Natural killer cell (primary cell): ENCODE results near the gene SNX8. TPM values are rescaled to one million over a fixed set of nuclear protein-coding genes. Genes with fewer than 3 reads are reported as not detected.
"Not testable (repeated sequence)": the region's sequence is repeated elsewhere in the genome, so short reads cannot be mapped to it uniquely, and the experiment has no call there.

ENCODE experiments used
- ATAC-seq, 3 donors: fragments of 150-1000 bp in 2 of 3; fragments of 200-7000 bp in 1 of 3; cut with Tn5 transposase; 1 replicate in 1 of 3; 2 replicates in 2 of 3; pipeline ENCODE4 v1.10.0; 2021; ENCODE audit warnings: mild to moderate bottlenecking in 2 of 3, moderate library complexity in 2 of 3
- DNase-seq, 2 donors: peaks; one replicate each; pipeline versions ENCODE4 v3.0.0 to v3.0.0-alpha.2; 2013 to 2021; ENCODE audit warnings: mixed read lengths in 1 of 2
- H3K27ac ChIP-seq: one replicate; pipeline ENCODE4 v1.5.1; 2013; ENCODE audit warnings: mild to moderate bottlenecking, low read length
- H3K27me3 ChIP-seq: one replicate; pipeline ENCODE4 v1.6.1; 2013; ENCODE audit warnings: low read length; ENCODE audit not compliant: control insufficient read depth, insufficient read depth
- H3K36me3 ChIP-seq: one replicate; pipeline ENCODE4 v1.6.1; 2013; ENCODE audit warnings: low read length; ENCODE audit not compliant: control insufficient read depth, insufficient read depth
- H3K4me1 ChIP-seq: one replicate; pipeline ENCODE4 v1.6.1; 2013; ENCODE audit warnings: low read length; ENCODE audit not compliant: control insufficient read depth, insufficient read depth
- H3K4me3 ChIP-seq: one replicate; pipeline ENCODE4 v1.5.1; 2013; ENCODE audit warnings: low read length
- H3K9me3 ChIP-seq: one replicate; pipeline ENCODE4 v1.6.1; 2013; ENCODE audit warnings: low read length; ENCODE audit not compliant: control insufficient read depth, insufficient read depth
- H3K27ac Mint-ChIP-seq, 2 donors: one replicate each; pipeline ENCODE4 v1.8.0; 2022; ENCODE audit warnings: mild to moderate bottlenecking in 2 of 2, mixed read lengths in 2 of 2, moderate library complexity in 1 of 2
- H3K27me3 Mint-ChIP-seq, 2 donors: one replicate each; pipeline ENCODE4 v1.8.0; 2022; ENCODE audit warnings: low read depth in 2 of 2, mixed read lengths in 2 of 2
- H3K36me3 Mint-ChIP-seq: one replicate; pipeline ENCODE4 v1.8.0; 2022; ENCODE audit warnings: mixed read lengths
- H3K4me1 Mint-ChIP-seq, 2 donors: one replicate each; pipeline ENCODE4 v1.8.0; 2022; ENCODE audit warnings: mixed read lengths in 2 of 2
- H3K4me3 Mint-ChIP-seq: one replicate; pipeline ENCODE4 v1.8.0; 2022; ENCODE audit warnings: mild to moderate bottlenecking, moderate library complexity, mixed read lengths
- H3K9me3 Mint-ChIP-seq, 2 donors: one replicate each; pipeline ENCODE4 v1.8.0; 2022; ENCODE audit warnings: mixed read lengths in 2 of 2
- CTCF ChIP-seq: fragments of 200-600 bp; IDR thresholded peaks from one replicate; pipeline ENCODE4 v1.8.0; 2022; ENCODE audit warnings: antibody characterized with exemption
- WGBS: methylation state at CpG from one replicate; pipeline ENCODE4 v1.1.7; 2013; ENCODE audit warnings: missing lambda C conversion rate; ENCODE audit not compliant: insufficient coverage; 5-methylcytosine and 5-hydroxymethylcytosine counted together
- intact Hi-C: fragments of 100-400 bp; cut with micrococcal nuclease; formaldehyde crosslinking; loops from one replicate; pipeline ENCODE4 v1.14.2; 2022
- total RNA-seq, 4 donors: library from RNA; stranded (reverse); fragments of 120-200 nt in 1 of 4; gene quantifications; one replicate each; pipeline versions ENCODE4 v1.2.3 to v1.2.4, GENCODE V29; 2013 to 2022

Gene SNX8
- total RNA-seq, 3 donors from 2014 or later (not counting 1 experiment from before 2014, with no cell fraction given): 8.3 to 15.7 (median 12.6) TPM

GRCh38 chr7:2270495-2270894 lies 43.7 kb downstream of the SNX8 start:
- no peak for TF ChIP-seq CTCF
- no peak for ATAC-seq
- Histone ChIP-seq H3K4me1 (no peaks in the 10 kb centered on the region), H3K9me3 (no peaks in the 10 kb centered on the region), H3K27ac (no peak overlapping the region), H3K36me3 (peaks cover 6% of the 10 kb centered on the region), H3K4me3 (no peak overlapping the region), H3K27me3 (no peaks in the 10 kb centered on the region)
- H3K27me3 Mint-ChIP-seq: no peaks in the 10 kb centered on the region
- no peak overlapping the region for H3K4me3 Mint-ChIP-seq
- H3K36me3 Mint-ChIP-seq: no peaks in the 10 kb centered on the region
- H3K4me1 Mint-ChIP-seq: no peaks in the 10 kb centered on the region
- no peaks in the 10 kb centered on the region for H3K9me3 Mint-ChIP-seq
- 93% methylated on average over 8 of the region's 8 CpGs for WGBS
- H3K27ac Mint-ChIP-seq: no peak overlapping the region
- DNase-seq: no peak
- intact Hi-C loops: no loop called here

- no peak for ATAC-seq
- Histone ChIP-seq H3K4me3 (no peak overlapping the region), H3K36me3 (peaks cover 6% of the 10 kb centered on the region), H3K9me3 (no peaks in the 10 kb centered on the region), H3K4me1 (no peaks in the 10 kb centered on the region), H3K27ac (no peak overlapping the region), H3K27me3 (no peaks in the 10 kb centered on the region)
- no peak for DNase-seq
- 95% methylated on average over 10 of the region's 10 CpGs for WGBS
- no peaks in the 10 kb centered on the region for H3K36me3 Mint-ChIP-seq
- H3K27ac Mint-ChIP-seq: no peak overlapping the region
- no peaks in the 10 kb centered on the region for H3K4me1 Mint-ChIP-seq
- intact Hi-C loops: no loop called here
- TF ChIP-seq CTCF: no peak
- H3K9me3 Mint-ChIP-seq: no peaks in the 10 kb centered on the region
- H3K4me3 Mint-ChIP-seq: no peak overlapping the region
- H3K27me3 Mint-ChIP-seq: no peaks in the 10 kb centered on the region
These were observed 44.2 kb downstream of the SNX8 start for GRCh38 chr7:2269991-2270460.

- H3K27ac ChIP-seq, H3K4me1 Mint-ChIP-seq, H3K9me3 ChIP-seq, DNase-seq, H3K36me3 Mint-ChIP-seq, intact Hi-C loops, H3K36me3 ChIP-seq, H3K9me3 Mint-ChIP-seq, H3K27me3 Mint-ChIP-seq, H3K27ac Mint-ChIP-seq, ATAC-seq, H3K4me1 ChIP-seq, H3K27me3 ChIP-seq, H3K4me3 ChIP-seq, H3K4me3 Mint-ChIP-seq: not testable (repeated sequence)
- WGBS: 88% methylated on average over 8 of the region's 18 CpGs
These were observed 44.9 kb downstream of the SNX8 start for GRCh38 chr7:2269089-2269990.

GRCh38 chr7:2266911-2267310 lies 47.3 kb downstream of the SNX8 start:
- Mint-ChIP-seq H3K27ac (no peak overlapping the region), H3K4me1 (peaks cover 0 to 2% of the 10 kb centered on the region in 2 donors), H3K27me3 (no peaks in the 10 kb centered on the region), H3K4me3 (no peak overlapping the region), H3K9me3 (no peaks in the 10 kb centered on the region), H3K36me3 (no peaks in the 10 kb centered on the region)
- TF ChIP-seq CTCF: no peak
- H3K27me3 ChIP-seq: no peaks in the 10 kb centered on the region
- no peak overlapping the region for H3K27ac ChIP-seq
- peaks cover 4% of the 10 kb centered on the region for H3K4me1 ChIP-seq
- ATAC-seq: no peak
- 91% methylated on average over 10 of the region's 10 CpGs for WGBS
- no peak overlapping the region for H3K4me3 ChIP-seq
- DNase-seq: no peak
- H3K36me3 ChIP-seq: peaks cover 9% of the 10 kb centered on the region
- no peaks in the 10 kb centered on the region for H3K9me3 ChIP-seq
- intact Hi-C loops: no loop called here
